A673 (cell line): ENCODE results near the gene BUB3.

Experiments used
- EZH2 ChIP-seq: fragments of 200-600 bp; sonication (generic); IDR thresholded peaks from 2 replicates; pipeline ENCODE4 v1.6.1; 2017; ENCODE audit warnings: borderline replicate concordance, low read depth, mild to moderate bottlenecking, mixed read lengths, antibody characterized with exemption, low read length; ENCODE audit not compliant: poor library complexity, severe bottlenecking
- TF ChIP-seq, protein P1 (sequence below): fragments of 300-800, 200-600 bp; sonication (generic); conservative IDR thresholded peaks from 2 replicates; pipeline ENCODE4 v1.5.1; 2017; ENCODE audit warnings: low read depth, mild to moderate bottlenecking, antibody characterized with exemption, low read length, moderate library complexity, mixed read lengths

DNA sequence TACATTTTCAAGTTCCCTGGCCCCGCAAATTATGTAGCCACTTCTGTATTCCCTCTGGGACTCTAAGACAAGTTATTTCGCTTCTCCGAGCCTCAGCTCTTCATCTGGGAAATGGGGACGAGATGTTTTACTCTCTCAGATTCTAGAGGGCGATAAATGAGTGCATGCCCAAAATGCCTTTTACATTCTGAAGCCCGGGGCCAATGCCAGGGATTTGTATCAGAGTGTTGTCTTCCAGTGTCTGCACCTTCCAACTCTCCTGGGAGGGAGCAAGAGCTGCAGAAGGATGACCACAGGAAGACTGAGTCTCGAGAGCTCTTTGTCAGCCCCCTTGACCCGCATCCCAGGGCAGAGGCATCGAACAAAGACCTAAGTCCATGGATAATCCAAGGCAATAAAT, 39.9 kb downstream of the BUB3 start:
- TF ChIP-seq, protein P1, sequence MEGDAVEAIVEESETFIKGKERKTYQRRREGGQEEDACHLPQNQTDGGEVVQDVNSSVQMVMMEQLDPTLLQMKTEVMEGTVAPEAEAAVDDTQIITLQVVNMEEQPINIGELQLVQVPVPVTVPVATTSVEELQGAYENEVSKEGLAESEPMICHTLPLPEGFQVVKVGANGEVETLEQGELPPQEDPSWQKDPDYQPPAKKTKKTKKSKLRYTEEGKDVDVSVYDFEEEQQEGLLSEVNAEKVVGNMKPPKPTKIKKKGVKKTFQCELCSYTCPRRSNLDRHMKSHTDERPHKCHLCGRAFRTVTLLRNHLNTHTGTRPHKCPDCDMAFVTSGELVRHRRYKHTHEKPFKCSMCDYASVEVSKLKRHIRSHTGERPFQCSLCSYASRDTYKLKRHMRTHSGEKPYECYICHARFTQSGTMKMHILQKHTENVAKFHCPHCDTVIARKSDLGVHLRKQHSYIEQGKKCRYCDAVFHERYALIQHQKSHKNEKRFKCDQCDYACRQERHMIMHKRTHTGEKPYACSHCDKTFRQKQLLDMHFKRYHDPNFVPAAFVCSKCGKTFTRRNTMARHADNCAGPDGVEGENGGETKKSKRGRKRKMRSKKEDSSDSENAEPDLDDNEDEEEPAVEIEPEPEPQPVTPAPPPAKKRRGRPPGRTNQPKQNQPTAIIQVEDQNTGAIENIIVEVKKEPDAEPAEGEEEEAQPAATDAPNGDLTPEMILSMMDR: no peak
- no peak for TF ChIP-seq EZH2
